Endothelial cell of hepatic sinusoid (primary cell): Measurements from ENCODE around the gene DCST1.

ENCODE experiments used
- in situ Hi-C: cut with HindIII; loops from 2 replicates; pipeline ENCODE4 v1.10.0; 2017; ENCODE audit warnings: low sequenced_read_pairs

Gene DCST1

DNA sequence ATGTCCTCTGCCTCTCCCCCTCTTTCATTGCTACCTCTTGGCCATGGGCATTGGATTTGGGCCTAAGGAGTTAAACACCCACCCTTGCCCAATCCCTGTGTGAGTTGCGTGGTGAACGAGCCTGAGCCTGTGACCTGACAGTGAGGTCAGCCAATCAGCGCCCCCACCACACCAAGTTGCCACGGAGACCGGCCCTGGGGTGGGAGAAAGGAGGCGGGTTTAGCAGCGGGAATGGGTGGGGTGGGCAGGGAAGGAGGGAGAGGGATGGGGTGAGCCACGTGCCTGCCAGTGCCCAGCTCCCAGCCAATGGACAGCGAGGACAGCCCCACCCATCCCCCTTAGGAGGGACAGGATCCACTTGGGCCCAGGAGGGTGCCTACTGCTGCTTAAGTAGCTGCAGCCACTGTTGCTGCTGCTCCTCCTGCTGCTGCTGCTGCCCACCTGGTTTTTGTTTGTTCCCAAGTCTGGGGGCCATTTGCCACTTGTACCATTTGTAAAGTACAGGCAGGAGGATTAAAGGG is 21.5 kb upstream of the DCST1 start:
- in situ Hi-C loops: loop anchor here (5.0 to 10.0 kb wide), 3 partner anchors 55 to 137 kb away; partner anchors contain the start of genes KCNN3 and PBXIP1

DNA sequence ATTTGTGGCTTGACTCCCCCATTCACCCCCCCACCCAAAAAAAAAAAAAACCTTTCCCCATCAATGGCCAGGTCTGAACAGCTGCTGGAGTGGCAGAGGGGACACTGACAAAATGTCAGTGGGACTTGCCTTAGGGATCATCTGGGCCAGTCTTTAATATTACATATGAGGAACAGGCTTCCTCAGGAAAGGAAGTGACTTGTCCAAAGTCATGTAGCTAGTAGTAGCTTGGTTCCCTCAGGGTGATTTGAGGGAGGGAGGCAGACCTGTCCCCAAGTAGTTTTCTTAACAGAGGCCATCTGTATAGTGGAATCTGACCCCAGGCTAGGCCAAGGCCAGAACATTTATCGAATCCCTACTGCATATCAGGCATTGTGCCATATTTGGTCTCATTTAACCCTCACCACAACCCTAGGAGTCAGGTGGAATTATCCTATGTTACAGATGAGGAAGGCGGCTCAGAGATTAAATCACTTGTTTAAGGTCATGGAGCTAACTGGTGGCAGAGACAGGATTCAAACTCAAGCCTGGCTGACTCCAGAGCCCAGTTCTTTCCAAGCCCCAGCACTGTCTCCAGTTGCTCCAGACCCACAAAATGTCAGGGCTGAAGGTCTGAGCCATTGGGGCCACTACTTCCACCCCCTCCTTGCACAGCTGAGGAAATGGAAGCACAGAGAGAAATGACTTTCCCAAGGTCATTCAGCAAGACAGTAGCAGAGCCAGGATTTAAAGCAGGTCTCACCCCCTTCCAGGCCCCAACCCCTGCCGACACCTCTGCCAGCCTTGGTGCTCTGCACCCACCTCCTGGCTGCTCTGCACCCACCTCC is 20.6 kb upstream of the DCST1 start:
- in situ Hi-C loops: loop anchor here (5.0 to 10.0 kb wide), 3 partner anchors 56 to 138 kb away; partner anchors contain the start of genes KCNN3 and PBXIP1

DNA sequence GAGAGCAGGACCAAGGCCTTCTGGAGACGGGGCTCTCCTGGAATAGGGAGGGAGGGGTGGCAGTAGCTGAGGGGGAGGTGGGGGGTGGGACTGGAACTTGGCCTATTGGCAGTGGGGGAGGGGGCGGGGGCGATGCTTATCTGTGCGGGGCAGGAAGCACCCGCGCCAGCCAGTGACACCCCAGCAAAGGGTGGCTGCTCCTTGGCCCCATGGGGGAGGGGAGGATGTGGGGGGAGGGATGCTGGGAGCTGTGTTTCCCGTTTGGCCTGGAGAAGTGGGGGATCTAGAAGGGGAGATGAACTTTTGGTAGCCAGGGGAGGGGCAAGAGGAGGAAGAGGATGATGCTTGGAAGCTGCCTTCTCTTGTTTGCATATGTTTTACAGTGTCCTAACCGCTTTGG is 20.0 kb upstream of the DCST1 start:
- in situ Hi-C loops: loop anchor here (5.0 to 10.0 kb wide), 3 partner anchors 56 to 139 kb away; partner anchors contain the start of genes KCNN3 and PBXIP1

DNA sequence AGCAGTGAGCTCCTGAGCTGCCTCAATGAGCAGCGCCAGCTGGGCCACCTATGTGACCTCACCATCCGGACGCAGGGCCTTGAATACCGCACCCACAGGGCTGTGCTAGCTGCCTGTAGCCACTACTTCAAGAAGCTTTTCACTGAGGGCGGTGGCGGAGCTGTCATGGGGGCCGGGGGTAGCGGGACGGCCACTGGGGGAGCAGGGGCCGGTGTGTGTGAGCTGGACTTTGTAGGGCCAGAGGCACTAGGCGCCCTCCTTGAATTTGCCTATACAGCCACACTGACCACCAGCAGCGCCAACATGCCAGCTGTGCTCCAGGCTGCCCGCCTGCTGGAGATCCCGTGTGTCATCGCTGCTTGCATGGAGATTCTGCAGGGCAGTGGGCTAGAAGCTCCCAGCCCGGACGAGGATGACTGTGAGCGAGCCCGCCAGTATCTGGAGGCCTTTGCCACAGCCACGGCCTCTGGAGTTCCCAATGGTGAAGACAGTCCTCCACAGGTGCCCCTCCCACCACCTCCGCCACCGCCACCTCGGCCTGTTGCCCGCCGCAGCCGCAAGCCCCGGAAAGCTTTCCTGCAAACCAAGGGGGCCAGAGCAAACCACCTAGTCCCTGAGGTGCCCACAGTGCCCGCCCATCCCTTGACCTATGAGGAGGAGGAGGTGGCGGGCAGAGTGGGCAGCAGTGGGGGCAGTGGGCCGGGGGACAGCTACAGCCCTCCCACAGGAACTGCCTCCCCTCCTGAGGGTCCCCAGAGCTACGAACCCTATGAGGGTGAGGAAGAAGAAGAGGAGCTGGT is 18.7 kb upstream of the DCST1 start:
- in situ Hi-C loops: loop anchor here (5.0 to 10.0 kb wide), 3 partner anchors 58 to 140 kb away; partner anchors contain the start of genes KCNN3 and PBXIP1

DNA sequence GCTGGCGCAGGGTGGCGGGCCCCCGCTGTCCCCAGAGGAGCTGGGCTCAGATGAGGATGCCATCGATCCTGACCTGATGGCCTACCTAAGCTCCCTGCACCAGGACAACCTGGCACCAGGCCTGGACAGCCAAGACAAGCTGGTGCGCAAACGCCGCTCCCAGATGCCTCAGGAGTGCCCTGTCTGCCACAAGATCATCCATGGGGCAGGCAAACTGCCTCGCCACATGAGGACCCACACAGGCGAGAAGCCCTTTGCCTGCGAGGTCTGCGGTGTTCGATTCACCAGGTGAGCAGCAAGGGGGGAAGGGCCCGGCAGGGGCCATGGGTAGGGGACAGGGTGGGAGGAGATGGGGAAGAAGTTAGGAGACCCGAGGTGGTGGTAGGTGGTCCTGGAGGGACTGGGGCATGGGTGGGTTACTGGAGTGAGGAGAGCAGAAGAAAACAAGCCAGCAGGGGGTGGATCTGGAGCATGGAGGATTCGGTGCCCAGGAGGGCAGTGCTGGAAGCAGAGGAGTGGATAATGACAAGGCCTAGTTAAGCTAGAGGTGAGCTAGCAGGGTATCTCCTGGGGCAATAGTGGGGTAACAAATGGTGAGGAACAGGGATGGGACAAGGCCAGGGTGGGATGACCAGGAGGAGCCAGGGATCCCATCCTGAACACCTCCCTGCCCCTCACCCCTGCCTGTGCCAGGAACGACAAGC is 17.9 kb upstream of the DCST1 start:
- in situ Hi-C loops: loop anchor here (10.0 kb wide), 2 partner anchors 101 to 141 kb away; partner anchors contain the start of gene KCNN3

DNA sequence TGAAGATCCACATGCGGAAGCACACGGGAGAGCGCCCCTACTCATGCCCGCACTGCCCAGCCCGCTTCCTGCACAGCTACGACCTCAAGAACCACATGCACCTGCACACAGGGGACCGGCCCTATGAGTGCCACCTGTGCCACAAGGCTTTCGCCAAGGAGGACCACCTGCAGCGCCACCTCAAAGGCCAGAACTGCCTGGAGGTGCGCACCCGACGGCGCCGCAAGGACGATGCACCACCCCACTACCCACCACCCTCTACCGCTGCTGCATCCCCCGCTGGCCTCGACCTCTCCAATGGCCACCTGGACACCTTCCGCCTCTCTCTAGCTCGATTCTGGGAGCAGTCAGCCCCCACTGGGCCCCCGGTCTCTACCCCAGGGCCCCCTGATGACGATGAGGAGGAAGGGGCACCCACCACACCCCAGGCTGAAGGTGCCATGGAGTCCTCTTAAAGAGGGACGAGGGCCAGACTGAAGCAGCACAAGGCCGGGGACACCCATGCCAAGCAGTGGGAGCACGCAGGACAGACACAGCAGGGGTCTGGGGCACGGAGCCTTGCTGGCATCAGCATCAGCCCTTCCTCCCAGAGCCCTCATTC is 17.3 kb upstream of the DCST1 start:
- in situ Hi-C loops: loop anchor here (10.0 kb wide), 2 partner anchors 102 to 142 kb away; partner anchors contain the start of gene KCNN3

DNA sequence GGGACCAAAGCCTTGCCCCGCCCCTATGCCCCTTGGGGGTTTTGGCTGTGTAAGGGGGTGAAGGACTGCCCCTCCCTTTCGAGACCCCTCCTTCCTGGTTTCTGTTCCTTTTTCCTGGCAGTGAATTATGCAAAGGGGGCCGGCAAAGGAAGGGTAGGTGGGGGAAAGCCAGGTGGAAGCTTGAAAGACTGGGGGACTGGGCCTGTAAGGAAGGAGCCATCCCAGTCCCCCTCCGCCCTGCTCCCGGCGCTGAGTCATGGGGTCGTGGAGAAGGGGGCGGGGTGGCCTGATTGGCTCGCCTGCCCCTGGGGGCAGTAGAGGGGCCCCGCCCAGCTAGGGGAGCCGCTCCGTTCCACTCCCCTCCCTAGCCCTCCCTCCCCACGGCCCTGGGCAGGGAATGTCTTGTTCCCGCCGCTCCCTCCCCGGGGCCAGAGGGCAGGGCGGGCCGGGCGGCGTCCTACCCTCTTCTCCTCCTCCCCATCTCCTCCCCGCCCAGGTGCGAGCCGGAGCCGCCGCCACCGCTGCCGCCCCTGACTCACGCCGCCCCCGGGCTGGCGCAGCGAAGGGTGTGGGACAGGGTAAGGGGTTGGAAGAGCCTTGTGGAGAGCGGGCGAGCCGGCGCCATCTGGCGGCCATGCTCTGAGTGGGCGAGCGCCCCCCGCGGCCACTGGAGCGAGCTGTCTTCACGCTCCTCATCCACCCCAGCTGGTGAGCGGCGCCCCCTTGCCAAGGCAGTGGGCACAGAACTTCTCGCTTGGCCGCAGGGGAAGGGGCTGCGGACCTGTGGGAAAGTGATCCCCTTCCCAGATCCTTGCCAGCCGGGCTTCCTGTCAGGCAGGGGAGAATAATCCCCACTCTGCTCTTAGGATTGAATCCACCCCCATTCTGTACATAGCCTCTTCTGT is 16.3 kb upstream of the DCST1 start:
- in situ Hi-C loops: loop anchor here (10.0 kb wide), 2 partner anchors 102 to 142 kb away; partner anchors contain the start of gene KCNN3

DNA sequence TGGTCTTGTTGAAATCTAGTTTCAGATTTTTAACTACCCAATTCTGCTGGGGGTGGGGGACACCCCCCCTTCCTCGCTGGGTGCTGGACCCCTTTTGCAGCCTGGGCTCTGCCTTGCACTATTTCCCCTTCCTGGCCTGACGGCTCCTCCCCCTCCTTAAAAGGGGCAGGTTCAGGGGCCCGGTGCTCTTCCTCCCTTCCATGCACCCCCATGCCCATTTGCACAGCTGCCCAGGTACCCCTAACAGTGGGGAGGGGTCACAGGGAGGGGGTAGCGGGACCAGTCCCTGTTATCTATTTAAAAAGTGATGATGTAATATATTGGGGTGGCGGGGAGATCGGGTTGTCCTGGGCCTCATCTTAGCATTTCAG is 15.7 kb upstream of the DCST1 start:
- in situ Hi-C loops: loop anchor here (10.0 kb wide), 2 partner anchors 103 to 143 kb away; partner anchors contain the start of gene KCNN3

DNA sequence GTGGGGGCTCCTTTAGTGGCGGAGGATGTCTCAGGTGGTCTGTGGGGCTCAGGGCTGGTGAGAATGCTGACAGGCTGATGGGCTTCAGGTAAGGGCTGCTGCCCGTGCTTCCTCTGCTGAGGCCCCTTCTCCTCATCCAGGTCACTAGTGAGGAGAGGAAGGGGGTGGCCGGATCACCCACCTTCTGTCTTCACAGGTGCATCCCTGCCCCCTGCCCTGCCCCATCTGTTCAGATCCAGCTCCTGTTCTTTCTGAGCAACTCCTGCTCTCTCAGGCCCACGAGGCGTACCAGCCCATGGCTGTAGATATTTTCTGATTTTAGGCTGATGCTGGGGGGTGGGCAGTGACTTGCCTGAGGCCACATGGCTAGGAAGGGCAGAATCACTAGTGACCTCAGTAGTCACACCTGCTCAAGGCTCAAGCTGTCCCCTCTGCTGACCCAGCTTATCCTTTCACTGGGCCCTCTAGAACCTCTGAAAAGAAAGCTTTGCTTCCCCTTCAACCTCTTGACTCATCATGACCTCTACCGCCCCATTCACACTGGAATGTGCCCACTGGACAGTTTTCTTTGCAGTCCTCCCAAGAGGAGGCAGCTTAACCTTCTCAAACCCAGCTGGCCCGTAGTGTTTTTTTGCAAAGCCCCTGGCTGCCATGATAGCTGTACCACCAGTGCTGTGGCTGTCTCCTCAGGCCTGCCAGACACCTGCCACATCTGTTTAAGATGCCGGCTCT is 14.8 kb upstream of the DCST1 start:
- in situ Hi-C loops: loop anchor here (10.0 kb wide), 2 partner anchors 104 to 144 kb away; partner anchors contain the start of gene KCNN3

DNA sequence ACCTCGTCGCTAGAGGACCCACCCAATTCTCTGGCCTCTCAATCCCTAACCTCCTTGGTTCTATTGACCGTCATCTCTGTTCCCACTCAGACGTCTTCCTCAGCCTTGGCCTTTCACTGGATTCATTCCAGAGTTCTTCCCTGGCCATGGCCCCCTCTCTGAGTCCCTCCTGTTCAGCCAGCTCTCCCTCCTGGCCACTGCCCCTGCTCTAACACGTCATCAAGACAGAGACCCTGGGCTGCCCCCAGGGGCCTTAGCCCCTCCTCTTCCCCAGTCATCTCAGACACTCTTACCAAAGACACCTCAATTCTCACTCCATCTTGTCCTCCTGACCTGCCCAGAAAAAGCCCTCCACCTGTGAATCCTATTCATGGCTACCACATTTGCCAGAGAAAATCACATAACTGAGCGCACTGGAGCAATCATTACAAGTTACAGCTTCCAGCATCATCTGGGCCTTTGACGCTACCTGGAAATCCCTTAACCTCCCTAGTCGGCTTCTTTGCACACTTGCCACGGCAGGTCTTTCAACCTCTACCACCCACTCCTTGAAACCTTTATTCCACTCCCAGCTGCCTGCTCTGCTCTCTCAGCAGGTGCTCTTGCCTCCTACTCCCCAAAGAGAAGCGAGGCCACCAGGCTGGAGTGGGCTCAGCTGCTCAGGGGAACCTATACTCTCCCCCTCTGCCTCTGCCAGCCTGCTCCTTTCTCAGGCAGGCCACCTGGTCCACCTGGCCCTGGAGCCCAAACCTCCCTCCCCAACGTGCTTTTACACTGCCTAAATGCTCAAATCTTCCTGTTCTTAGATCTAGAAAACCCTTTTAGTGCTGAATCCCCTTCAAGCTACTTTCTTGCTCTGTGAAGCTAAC is 14.0 kb upstream of the DCST1 start:
- in situ Hi-C loops: loop anchor here (5.0 to 10.0 kb wide), 3 partner anchors 43 to 145 kb away; partner anchors contain the start of genes EFNA4 and KCNN3

DNA sequence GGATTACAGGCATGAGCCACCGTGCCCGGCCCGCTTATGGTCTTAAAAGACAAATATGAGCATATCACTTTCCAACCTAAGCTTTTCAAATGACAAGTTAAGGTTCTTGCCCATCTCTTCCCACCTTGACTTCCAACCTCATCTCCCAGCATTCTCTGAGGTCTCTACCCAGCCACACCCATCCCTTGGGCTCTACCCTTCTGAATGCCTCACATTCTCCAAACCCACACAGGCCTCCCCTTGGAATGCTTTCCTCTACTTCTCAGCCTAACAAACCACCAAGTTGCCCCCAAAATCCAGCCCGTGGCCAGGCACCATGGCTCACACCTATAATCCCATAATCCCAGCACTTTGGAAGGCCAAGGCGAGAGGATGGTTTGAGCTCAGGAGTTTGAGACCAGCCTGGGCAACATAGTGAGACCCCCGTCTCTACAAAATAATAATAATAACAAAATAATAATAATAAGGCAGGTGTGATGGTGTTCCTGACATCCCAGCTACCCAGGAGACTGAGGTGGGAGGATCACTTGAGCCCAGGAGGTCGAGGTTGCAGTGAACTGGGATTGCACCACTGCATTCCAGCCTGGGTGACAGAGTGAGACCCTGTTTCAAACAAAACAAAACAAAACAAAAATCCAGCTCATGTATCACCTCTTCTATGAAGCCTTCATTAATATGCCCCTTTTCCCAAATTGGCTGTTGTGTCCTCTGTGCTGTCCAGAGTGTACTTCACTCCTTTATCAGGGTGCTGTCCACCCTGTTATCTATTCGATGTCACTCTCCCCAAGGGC is 11.3 kb upstream of the DCST1 start:
- in situ Hi-C loops: loop anchor here (5.0 kb wide), 1 partner anchor 40 kb away; the partner anchor contains the start of gene EFNA4

DNA sequence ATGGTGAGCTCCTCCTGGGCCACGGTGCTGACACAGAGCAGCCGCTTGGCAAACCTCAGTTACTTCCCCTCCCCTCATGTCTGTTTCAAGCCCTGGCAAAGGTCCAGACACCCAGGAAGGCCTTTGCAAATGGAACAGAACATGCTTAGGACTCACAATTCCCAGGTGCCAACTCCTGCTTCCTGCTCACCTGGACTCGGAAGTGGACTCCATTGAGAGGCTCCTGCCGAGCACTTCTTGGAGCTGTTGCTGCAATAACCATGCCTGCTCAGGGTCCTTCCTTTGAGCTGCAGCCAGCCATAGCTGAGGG is 10.7 kb upstream of the DCST1 start:
- in situ Hi-C loops: loop anchor here (5.0 kb wide), 1 partner anchor 39 kb away; the partner anchor contains the start of gene EFNA4

DNA sequence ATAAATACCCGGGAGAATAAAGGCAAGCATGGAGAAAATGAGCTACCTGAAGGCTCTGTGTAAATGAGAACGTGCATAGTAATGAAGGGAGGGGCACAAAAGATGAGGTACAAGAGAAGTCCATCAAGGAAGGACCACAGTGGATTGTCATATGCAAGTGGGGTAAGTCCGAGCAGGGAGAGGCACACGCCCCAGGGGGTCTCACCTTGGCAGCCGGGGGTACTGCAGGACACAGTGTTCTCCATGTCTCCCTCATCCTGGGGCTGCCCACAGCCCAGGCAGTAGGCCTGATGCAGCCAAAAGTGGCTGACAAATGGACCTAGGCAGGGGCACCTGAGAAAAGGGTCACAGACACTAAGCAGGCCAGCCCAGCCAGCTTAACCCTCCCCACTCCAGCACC is 10.0 kb upstream of the DCST1 start:
- in situ Hi-C loops: loop anchor here (5.0 kb wide), 1 partner anchor 39 kb away; the partner anchor contains the start of gene EFNA4

DNA sequence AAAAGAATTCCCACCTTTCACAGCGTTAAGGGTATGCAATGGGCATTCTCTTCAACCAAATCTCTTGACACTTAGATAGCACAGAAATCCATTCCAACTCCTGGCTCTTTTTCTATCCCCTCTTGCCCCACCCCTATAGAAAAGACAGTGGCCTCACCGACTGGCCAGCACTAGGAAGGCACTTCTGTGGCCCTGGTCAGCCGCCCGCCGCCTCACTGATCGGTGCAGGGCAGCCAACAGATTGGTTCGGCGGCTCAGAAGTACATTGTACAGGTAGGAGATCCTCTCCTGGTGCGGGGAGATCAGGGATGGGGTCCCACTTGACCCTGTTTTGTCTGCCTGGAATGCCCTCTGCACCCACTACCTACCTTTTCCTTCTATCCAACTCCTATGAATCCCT is 9.3 kb upstream of the DCST1 start:
- in situ Hi-C loops: loop anchor here (5.0 kb wide), 1 partner anchor 38 kb away; the partner anchor contains the start of gene EFNA4

DNA sequence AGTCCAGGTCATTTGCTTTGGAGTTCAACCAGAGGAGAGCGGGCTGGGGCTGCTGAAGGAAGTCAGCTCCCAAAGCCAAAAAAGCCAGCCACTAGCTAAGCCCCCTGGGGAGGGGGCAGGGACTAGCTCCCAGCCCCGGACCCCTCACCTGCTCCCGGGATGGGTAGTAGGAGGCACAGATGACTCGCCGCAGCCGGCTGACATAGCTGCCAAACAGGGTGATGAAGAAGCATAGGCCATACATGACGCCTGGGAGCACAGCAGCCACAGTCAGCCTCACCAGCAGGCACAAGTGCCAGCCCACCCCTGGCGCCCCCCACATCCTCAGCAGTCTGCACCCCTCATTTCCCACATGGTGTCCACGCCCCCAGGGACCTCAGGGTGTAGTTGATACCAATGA is 7.5 kb upstream of the DCST1 start:
- in situ Hi-C loops: no loop called here

DNA sequence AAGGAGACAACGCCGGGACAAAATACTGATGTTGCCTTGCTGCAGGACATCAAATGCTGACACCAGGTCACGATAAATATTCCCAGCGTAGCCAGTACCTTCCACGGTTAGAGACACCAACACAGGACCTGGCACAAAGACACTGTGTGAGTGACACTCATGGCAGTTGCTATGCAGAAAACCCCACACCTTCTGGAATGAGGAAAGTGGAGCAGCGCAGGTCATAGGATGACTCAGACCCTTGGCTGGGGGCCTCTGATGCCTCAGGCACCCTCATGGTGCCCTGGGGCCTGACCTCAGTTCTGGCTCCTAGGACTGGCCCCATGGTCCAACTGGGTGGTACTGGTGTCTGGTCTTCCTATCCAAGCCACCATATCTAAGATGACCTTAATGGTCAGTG is 7.0 kb upstream of the DCST1 start:
- in situ Hi-C loops: no loop called here
